Measurements from ENCODE around the gene RTL9.

DNA sequence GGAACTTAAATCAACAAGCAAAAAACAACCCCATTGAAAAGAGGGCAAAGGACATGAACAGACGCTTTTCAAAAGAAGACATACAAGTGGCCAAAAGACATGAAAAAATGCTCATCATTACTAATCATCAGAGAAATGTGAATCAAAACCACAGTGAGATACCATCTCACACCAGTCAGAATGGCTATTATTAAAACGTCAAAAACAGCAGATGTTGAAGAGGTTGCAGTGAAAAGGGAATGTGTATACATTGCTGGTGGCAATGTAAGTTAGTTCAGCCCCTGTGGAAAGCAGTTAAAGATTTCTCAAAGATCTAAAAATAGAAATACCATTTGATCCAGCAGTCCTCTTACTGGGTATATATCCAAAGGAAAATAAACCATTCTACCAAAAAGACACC is 22.6 kb downstream of the RTL9 start:
- TF ChIP-seq POLR2AphosphoS5 (IDR thresholded peaks at IDR 0.05; ENCODE audit: low read depth, low read length) = no peak
- TF ChIP-seq TAF1 (IDR thresholded peaks at IDR 0.05; ENCODE audit: borderline replicate concordance, low read depth, low read length) = no peak

Data from GM12892 (cell line).